CD4-positive, CD25-positive, alpha-beta regulatory T cell (primary cell): Measurements from ENCODE around the gene VAMP1. TPM values are rescaled to one million over a fixed set of nuclear protein-coding genes. Genes with fewer than 3 reads are reported as not detected.
"Not testable (repeated sequence)": the region's sequence is repeated elsewhere in the genome, so short reads cannot be mapped to it uniquely, and the experiment has no call there.

Source experiments
- ATAC-seq, 2 donors: fragments of 150-1000 bp; cut with Tn5 transposase; one replicate each; pipeline ENCODE4 v1.10.0; 2021; ENCODE audit warnings: low read depth in 2 of 2, moderate number of reproducible peaks in 2 of 2, moderate library complexity in 1 of 2
- DNase-seq, 3 donors: peaks; one replicate each; pipeline versions ENCODE4 v3.0.0 to v3.0.0-alpha.2; 2012 to 2022; ENCODE audit warnings: mixed read lengths in 1 of 3
- H3K27ac ChIP-seq: one replicate; pipeline ENCODE4 v1.7.0; 2013; ENCODE audit warnings: mild to moderate bottlenecking, low read length; ENCODE audit not compliant: insufficient read depth, poor library complexity, severe bottlenecking
- H3K27me3 ChIP-seq: one replicate; pipeline ENCODE4 v1.7.0; 2013; ENCODE audit warnings: low read length; ENCODE audit not compliant: control insufficient read depth, insufficient read depth
- H3K36me3 ChIP-seq: one replicate; pipeline ENCODE4 v1.7.0; 2013; ENCODE audit warnings: mild to moderate bottlenecking, low read length, moderate library complexity; ENCODE audit not compliant: control insufficient read depth, insufficient read depth
- H3K4me1 ChIP-seq: 2 replicates; pipeline ENCODE4 v1.7.0; 2013; ENCODE audit warnings: mild to moderate bottlenecking, low read length; ENCODE audit not compliant: insufficient read depth, control insufficient read depth, poor library complexity, severe bottlenecking
- H3K4me3 ChIP-seq: one replicate; pipeline ENCODE4 v1.7.0; 2013; ENCODE audit warnings: low read depth, mild to moderate bottlenecking, low read length, moderate library complexity
- H3K9me3 ChIP-seq, 2 experiments: 1 replicate in 1 of 2; 2 replicates in 1 of 2; pipeline ENCODE4 v1.7.0; 2013; ENCODE audit warnings: low read length in 2 of 2, mild to moderate bottlenecking in 1 of 2, moderate library complexity in 1 of 2; ENCODE audit not compliant: control insufficient read depth in 2 of 2
- H3K27ac Mint-ChIP-seq, 3 donors: one replicate each; pipeline ENCODE4 v1.8.0; 2020 to 2022; ENCODE audit warnings: mild to moderate bottlenecking in 3 of 3, mixed read lengths in 3 of 3, moderate library complexity in 2 of 3
- H3K27me3 Mint-ChIP-seq: one replicate; pipeline ENCODE4 v1.8.0; 2022; ENCODE audit warnings: mild to moderate bottlenecking, mixed read lengths
- H3K36me3 Mint-ChIP-seq: one replicate; pipeline ENCODE4 v1.8.0; 2020; ENCODE audit warnings: mixed read lengths
- H3K4me1 Mint-ChIP-seq, 4 donors: one replicate each; pipeline ENCODE4 v1.8.0; 2020 to 2022; ENCODE audit warnings: mixed read lengths in 4 of 4, mild to moderate bottlenecking in 1 of 4
- H3K4me3 Mint-ChIP-seq, 4 donors: one replicate each; pipeline ENCODE4 v1.8.0; 2020 to 2022; ENCODE audit warnings: mild to moderate bottlenecking in 4 of 4, mixed read lengths in 4 of 4, moderate library complexity in 3 of 4
- H3K9me3 Mint-ChIP-seq, 7 donors: one replicate each; pipeline ENCODE4 v1.8.0; 2020 to 2022; ENCODE audit warnings: mixed read lengths in 7 of 7, mild to moderate bottlenecking in 3 of 7, moderate library complexity in 2 of 7
- polyA plus RNA-seq, 4 donors: library from polyadenylated mRNA; unstranded; fragments of 300-500 nt; fragmentation: Illumina TruSeq; gene quantifications; one replicate each; pipeline ENCODE4 v1.2.3, GENCODE V29; 2021
- total RNA-seq: library from RNA; stranded (reverse); gene quantifications from one replicate; pipeline ENCODE4 v1.2.3, GENCODE V29; 2022

The VAMP1 gene
- total and polyA plus RNA-seq, 5 donors from 2014 or later: 9.8 to 67.3 (median 13.6) TPM

GRCh38 chr12:6477601-6478377 lies 7.3 kb upstream of the VAMP1 start:
- not testable (repeated sequence) for ATAC-seq, DNase-seq, H3K9me3 ChIP-seq, H3K9me3 Mint-ChIP-seq, H3K36me3 Mint-ChIP-seq, H3K4me3 ChIP-seq, H3K4me3 Mint-ChIP-seq, H3K4me1 ChIP-seq, H3K27ac ChIP-seq, H3K4me1 Mint-ChIP-seq, H3K27me3 ChIP-seq, H3K36me3 ChIP-seq, H3K27ac Mint-ChIP-seq
- H3K27me3 Mint-ChIP-seq: peaks cover 25% of the 10 kb centered on the region

GRCh38 chr12:6476489-6476888 lies 6.0 kb upstream of the VAMP1 start:
- no peak for DNase-seq
- no peak overlapping the region for H3K4me3 Mint-ChIP-seq
- H3K27ac ChIP-seq: no peak overlapping the region
- peaks cover 22% of the 10 kb centered on the region for H3K27me3 Mint-ChIP-seq
- no peak overlapping the region for H3K27ac Mint-ChIP-seq
- no peaks in the 10 kb centered on the region for H3K36me3 Mint-ChIP-seq
- ATAC-seq: no peak
- peaks cover 0 to 3% (median 0%) of the 10 kb centered on the region in 4 donors for H3K4me1 Mint-ChIP-seq
- H3K9me3 ChIP-seq: no peaks in the 10 kb centered on the region
- no peaks in the 10 kb centered on the region for H3K4me1 ChIP-seq
- no peaks in the 10 kb centered on the region for H3K36me3 ChIP-seq
- H3K9me3 Mint-ChIP-seq: no peaks in the 10 kb centered on the region
- peaks cover 6% of the 10 kb centered on the region for H3K27me3 ChIP-seq
- H3K4me3 ChIP-seq: no peak overlapping the region

GRCh38 chr12:6475233-6475975 lies 4.9 kb upstream of the VAMP1 start:
- DNase-seq, ATAC-seq, H3K4me3 ChIP-seq, H3K4me1 ChIP-seq, H3K27ac ChIP-seq, H3K36me3 ChIP-seq, H3K36me3 Mint-ChIP-seq, H3K9me3 ChIP-seq, H3K4me1 Mint-ChIP-seq, H3K27ac Mint-ChIP-seq, H3K9me3 Mint-ChIP-seq, H3K27me3 ChIP-seq, H3K4me3 Mint-ChIP-seq: not testable (repeated sequence)
- H3K27me3 Mint-ChIP-seq: peaks cover 21% of the 10 kb centered on the region

- Histone ChIP-seq H3K9me3 (no peaks in the 10 kb centered on the region), H3K4me3 (no peak overlapping the region), H3K36me3 (no peaks in the 10 kb centered on the region), H3K27ac (no peak overlapping the region), H3K27me3 (no peaks in the 10 kb centered on the region), H3K4me1 (peaks cover 29% of the 10 kb centered on the region)
- H3K4me3 Mint-ChIP-seq: peak overlapping the region in 2 of 4 donors; percentile 91 to 99
- no peak overlapping the region for H3K27ac Mint-ChIP-seq
- H3K9me3 Mint-ChIP-seq: no peaks in the 10 kb centered on the region
- peaks cover 14% of the 10 kb centered on the region for H3K27me3 Mint-ChIP-seq
- H3K36me3 Mint-ChIP-seq: no peaks in the 10 kb centered on the region
- no peak for ATAC-seq
- peaks cover 10 to 28% (median 22%) of the 10 kb centered on the region in 4 donors for H3K4me1 Mint-ChIP-seq
- no peak for DNase-seq
Measured at GRCh38 chr12:6472491-6472890, 2.0 kb upstream of the VAMP1 start.

- H3K27me3 Mint-ChIP-seq: peaks cover 14% of the 10 kb centered on the region
- Histone ChIP-seq H3K27ac (no peak overlapping the region), H3K4me3 (no peak overlapping the region), H3K9me3 (no peaks in the 10 kb centered on the region), H3K4me1 (peaks cover 32% of the 10 kb centered on the region), H3K36me3 (no peaks in the 10 kb centered on the region), H3K27me3 (no peaks in the 10 kb centered on the region)
- H3K4me1 Mint-ChIP-seq: peaks cover 15 to 34% (median 27%) of the 10 kb centered on the region in 4 donors
- H3K27ac Mint-ChIP-seq: no peak overlapping the region
- peak overlapping the region; percentile 0 to 99 (median 60) for H3K4me3 Mint-ChIP-seq
- H3K9me3 Mint-ChIP-seq: no peaks in the 10 kb centered on the region
- H3K36me3 Mint-ChIP-seq: peaks cover 4% of the 10 kb centered on the region
- ATAC-seq (no peak), DNase-seq (no peak)
Measured at GRCh38 chr12:6471989-6472360, 1.5 kb upstream of the VAMP1 start.

GRCh38 chr12:6469609-6470374 lies 685 bp downstream of the VAMP1 start:
- no peak for DNase-seq
- Mint-ChIP-seq H3K4me3 (peak overlapping the region; percentile 91 to 99 (median 96)), H3K36me3 (peaks cover 20% of the 10 kb centered on the region), H3K4me1 (peaks cover 17 to 52% (median 44%) of the 10 kb centered on the region in 4 donors), H3K9me3 (no peaks in the 10 kb centered on the region), H3K27me3 (peaks cover 6% of the 10 kb centered on the region), H3K27ac (peak overlapping the region; percentile 92 to 95 (median 94))
- Histone ChIP-seq H3K4me1 (peaks cover 48% of the 10 kb centered on the region), H3K27ac (peak overlapping the region; percentile 82), H3K4me3 (peak overlapping the region; percentile 95), H3K9me3 (no peaks in the 10 kb centered on the region), H3K36me3 (peaks cover 16% of the 10 kb centered on the region), H3K27me3 (no peaks in the 10 kb centered on the region)
- ATAC-seq: no peak

GRCh38 chr12:6469092-6469491 lies 1.4 kb downstream of the VAMP1 start:
- H3K4me3 Mint-ChIP-seq: peak overlapping the region; percentile 91 to 99 (median 96)
- H3K36me3 Mint-ChIP-seq: peaks cover 27% of the 10 kb centered on the region
- Histone ChIP-seq H3K4me1 (peaks cover 55% of the 10 kb centered on the region), H3K27me3 (no peaks in the 10 kb centered on the region), H3K36me3 (peaks cover 22% of the 10 kb centered on the region), H3K9me3 (no peaks in the 10 kb centered on the region), H3K27ac (peak overlapping the region; percentile 82), H3K4me3 (peak overlapping the region; percentile 95)
- H3K4me1 Mint-ChIP-seq: peaks cover 17 to 59% (median 50%) of the 10 kb centered on the region in 4 donors
- peak overlapping the region; percentile 92 to 95 (median 94) for H3K27ac Mint-ChIP-seq
- DNase-seq (no peak), ATAC-seq (no peak)
- no peaks in the 10 kb centered on the region for H3K9me3 Mint-ChIP-seq
- H3K27me3 Mint-ChIP-seq: peaks cover 4% of the 10 kb centered on the region
